Measurements from ENCODE around the gene OPA3.

DNA sequence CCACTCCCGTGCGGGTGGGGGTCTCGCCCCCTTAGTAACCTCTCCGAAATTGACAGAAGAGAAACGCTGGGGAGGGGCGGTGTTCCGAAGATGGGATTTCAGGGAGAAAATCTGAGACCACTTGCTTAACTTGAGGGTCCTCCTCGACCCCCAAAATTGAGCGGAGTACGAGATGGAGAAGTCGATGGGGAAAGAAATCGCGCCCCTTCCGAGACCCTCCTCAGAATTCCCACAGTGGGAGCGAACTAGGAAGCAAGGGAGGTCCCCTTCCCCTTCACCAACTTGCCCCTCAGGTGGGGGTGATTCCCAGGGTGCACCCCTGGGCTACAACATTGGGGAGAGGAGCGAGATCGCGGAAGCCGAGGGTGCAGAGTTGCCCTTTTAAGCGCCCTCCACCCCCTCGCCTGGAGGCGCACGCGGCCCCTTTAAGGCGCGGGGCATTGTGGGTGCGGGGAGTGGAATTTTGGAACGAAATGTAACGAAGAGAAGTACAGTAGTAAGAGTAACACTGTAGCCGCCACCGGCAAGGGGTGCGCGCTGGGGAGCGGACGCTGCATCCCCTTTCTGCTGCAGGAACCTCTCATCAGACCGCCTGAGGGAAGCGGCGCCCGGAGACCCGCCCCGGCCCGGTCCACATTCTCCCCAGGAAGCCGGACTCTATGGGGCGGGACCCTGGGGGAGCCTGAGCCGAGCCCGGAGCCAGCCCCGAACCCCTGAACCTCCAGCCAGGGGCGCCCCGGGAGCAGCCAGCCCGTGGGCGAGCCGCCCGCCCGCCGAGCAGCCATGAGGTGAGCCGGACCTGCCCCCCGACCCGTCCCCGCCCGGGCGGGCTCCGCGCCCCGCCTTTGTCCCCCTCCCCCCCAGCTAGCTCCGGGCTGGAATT is 77.4 kb downstream of the OPA3 start, which contains the start of gene VASP:
- TF ChIP-seq POLR2A (IDR thresholded peaks at IDR 0.05): peak; percentile 77 to 87
- TF ChIP-seq, protein P1, sequence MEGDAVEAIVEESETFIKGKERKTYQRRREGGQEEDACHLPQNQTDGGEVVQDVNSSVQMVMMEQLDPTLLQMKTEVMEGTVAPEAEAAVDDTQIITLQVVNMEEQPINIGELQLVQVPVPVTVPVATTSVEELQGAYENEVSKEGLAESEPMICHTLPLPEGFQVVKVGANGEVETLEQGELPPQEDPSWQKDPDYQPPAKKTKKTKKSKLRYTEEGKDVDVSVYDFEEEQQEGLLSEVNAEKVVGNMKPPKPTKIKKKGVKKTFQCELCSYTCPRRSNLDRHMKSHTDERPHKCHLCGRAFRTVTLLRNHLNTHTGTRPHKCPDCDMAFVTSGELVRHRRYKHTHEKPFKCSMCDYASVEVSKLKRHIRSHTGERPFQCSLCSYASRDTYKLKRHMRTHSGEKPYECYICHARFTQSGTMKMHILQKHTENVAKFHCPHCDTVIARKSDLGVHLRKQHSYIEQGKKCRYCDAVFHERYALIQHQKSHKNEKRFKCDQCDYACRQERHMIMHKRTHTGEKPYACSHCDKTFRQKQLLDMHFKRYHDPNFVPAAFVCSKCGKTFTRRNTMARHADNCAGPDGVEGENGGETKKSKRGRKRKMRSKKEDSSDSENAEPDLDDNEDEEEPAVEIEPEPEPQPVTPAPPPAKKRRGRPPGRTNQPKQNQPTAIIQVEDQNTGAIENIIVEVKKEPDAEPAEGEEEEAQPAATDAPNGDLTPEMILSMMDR (IDR thresholded peaks at IDR 0.05): peak in 2 of 4 experiments; percentile 21 to 40
